HG03460 (cell line): Measurements from ENCODE around the gene SALL4.
"Not testable (repeated sequence)": the region's sequence is repeated elsewhere in the genome, so short reads cannot be mapped to it uniquely, and the experiment has no call there.

Experiments
- ATAC-seq: cut with Tn5 transposase; IDR thresholded peaks from one replicate; pipeline ENCODE4 v1.9.1; 2021; ENCODE audit not compliant: unreplicated experiment

Gene SALL4

DNA sequence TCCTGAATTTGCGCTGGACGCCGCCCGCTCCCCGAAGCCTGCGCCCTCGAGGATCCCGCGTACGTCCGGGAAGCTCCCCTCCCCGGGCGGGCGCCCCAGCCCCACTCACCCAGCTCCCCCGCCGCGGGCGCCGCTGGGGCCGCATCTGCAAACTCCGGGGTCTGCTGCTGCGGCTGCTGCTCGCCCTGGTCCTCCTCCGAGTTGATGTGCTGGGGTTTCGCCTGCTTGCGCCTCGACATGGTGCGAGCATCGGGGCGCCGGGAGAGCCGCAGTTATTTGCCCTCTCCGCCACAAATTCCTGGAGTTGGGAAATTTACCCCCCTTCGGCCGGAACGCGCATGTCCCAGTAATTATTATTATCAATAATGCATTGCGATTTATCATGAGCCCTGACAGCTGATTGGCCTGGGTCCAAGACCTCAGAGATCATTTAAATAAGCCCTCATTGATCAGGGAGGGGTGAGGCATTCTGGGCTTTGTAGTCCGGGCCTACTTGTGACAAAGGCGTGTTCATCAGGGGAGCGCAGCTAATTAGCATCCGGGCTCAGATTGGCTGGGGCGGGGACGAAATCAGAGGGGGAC lies at the start of gene SALL4:
Gene SALL4, minus strand, starts transcription at position 352 of the 582 bp plus-strand sequence. Its CDS starts 113 bp downstream, at position 239.
- no peak for ATAC-seq

DNA sequence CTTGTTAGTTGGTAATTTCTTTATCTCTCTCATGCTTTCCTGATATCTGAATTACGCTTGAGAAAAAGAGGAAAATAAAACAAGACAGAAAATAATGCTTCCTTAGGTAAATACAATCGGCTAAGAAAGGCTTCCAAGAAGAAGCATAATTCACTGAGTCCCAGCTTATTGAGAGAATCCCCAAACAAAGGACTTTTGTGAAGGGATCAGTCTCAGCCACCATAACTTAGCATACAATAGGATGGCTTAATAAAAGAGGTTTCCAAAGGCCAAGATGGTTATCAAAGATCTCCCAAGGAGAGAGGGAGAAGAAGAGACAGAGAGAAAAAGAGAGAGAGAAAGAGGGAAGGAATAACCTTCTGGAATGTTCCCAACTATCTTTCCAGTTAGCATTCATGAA lies 46.0 kb upstream of the SALL4 start:
- no peak for ATAC-seq

DNA sequence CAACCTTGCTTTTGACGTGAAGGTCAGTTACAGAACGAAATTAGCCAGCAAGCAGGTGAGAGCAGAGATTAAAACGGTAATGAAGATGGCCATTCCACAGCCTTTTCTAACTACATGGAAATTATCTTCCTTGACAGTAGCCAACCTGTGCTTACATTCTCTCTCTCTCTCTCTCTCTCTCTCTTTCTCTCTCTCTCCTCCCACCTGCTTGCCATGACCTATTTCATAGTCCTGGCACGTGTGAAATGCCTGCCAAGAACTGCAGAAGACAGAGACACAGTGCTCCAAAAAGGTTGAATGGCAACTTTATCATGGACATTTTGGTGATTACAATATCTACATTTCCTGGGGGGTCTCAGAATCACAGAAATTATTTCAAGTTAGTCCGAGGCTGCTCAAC lies 38.5 kb upstream of the SALL4 start:
- ATAC-seq, result no peak

DNA sequence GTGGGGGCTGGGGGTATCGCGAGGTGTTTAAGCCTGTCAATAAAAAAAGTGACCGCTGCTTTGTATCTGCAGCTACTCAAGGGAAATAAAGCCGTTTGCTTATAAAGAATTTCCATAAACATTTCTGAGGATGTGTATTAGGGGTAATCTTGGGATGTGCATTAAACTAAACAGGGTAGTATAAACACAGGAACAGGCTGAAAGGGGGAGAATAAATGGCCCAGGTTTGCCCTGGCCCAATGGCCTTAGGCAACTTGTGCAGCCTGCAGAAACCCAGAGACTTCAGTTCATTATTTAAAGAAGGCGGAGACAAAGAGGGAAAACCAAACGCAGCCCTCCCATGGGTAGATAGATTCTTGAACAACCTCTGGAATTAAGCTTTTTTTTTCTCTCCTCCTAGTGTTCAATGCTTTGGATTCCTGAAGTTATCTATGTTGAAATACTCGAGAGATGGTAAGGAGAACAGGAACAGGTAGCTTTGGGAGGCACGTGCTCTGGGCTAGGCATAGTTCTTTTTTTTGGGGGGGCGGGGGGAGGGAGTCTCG lies 35.6 kb upstream of the SALL4 start:
- no peak for ATAC-seq

DNA sequence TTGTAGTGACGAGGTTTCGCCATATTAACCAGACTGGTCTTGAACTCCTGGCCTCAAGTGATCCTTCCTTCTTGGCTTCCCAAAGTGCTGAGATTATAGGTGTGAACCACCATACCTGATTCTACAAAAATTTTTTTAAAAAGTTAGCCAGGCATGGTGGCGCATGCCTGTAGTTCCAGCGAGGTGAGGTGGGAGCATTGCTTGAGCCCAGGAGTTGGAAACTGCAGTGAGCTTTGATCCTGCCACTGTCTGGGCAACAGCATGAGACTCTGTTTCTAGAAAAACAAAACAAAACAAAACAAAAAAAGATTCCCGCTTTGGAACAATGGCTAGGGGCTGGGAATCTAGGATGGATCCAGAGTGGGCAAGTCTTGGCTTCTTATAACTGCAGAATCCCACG lies 35.1 kb upstream of the SALL4 start:
- no peak for ATAC-seq

DNA sequence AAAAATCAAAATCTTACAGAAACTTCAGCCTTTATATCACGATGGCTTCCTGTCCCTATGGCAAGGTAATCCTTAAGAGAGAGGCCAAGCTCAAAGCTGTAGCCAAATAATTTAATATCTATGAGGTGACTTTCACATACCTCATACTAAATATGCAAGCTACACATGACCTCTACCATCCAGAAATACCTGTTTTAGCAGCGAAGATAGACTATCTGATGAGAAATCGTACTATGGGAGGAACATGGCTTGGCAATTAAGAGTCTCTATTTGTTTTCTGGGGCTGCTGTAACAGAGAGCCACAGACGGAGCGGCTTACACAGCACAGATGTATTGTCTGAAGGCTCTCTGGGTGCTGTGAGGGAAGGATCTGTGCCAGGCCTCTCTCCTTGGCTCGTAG lies 31.0 kb upstream of the SALL4 start:
- no peak for ATAC-seq

DNA sequence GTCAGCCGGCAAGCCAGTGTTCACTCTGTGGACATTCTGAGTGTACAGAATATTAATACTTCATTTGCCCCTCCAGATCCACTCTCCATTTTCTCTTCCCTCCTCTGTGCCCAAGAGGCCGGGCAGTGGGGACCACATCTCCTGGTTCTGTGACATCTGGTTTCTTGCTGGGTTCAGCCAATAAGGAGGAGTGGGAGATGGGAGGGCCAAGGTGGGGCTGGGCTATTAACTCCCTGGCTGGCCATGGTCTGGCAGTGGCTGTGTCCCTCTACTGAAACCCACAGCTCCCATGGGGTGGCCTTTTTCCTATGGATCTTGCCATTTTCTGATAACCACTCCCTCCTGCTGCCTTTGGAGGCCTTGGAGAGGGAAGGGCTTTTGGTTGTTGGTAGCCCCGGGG lies 30.0 kb upstream of the SALL4 start:
- no peak for ATAC-seq

DNA sequence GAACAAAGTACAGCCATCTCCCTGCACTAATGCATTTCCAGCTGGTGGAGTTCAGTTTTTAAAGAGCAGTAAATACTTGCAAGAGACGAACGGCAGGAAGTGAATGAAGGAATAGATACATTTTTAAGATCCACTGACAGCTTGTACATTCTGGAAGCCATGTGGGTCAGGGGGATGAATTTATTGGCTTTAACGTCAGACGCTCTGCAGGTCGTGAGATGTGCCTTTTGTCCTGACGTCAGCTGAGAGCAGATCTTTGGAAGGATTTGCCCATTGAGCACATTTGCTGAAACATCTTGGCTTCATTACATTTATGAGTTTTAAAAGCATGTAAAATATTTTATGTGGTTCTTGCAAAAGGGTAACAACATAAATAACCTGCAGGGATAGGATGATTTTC lies 29.5 kb upstream of the SALL4 start:
- no peak for ATAC-seq

DNA sequence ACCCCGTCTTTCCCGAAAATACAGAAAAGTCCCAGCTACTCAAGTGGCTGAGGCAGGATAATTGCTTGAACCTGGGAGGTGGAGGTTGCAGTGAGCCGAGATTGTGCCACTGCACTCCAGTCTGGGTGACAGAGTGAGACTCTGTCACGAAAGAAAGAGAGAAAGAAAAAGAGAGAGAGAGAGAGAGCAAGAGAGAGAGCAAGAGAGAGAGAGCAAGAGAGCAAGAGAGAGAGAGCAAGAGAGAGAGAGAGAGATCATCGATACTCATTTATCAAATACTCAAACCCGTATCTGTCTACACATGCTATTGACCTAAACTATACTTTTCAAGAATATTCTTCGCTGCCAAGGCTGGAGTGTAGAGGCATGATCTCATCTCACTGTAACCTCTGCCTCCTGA lies 28.2 kb upstream of the SALL4 start:
- no peak for ATAC-seq

DNA sequence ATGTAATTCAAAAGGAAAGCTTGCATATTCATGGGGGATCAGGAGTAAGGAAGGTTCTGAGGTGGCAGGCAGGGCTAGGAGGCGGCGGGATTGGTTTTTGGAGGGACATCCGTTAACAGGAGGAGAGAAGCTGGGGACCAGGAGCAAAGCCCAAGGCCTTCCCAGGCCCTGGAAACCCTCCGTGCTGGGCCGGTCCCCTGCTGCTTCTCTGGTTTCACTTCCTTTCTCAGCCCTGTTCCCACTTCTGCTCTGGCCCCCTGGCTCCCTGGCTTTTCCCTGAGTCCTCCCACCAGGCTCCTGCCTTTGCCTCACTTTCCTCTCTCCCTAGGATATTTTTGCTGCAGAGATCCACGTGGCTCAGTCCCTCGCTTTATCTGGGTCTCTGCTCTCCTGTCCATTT lies 26.4 kb upstream of the SALL4 start:
- ATAC-seq, result no peak

DNA sequence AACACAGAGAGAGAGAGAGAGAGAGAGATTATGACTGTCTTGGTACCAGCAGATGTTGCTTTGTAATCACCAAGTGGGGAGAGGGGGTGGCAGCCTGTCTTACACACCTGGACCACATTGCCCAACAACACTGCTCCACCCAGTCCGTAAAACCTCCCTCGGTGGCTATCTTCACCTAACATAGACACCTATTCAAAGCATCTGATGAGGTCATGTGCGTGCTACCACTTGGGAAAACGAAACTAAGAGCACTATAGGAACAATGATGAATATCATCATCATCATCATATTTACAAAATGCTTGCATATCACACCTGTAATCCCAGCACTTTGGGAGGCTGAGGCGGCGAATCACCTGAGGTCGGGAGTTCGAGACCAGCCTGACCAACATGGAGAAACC lies 24.1 kb upstream of the SALL4 start:
- ATAC-seq, result no peak

DNA sequence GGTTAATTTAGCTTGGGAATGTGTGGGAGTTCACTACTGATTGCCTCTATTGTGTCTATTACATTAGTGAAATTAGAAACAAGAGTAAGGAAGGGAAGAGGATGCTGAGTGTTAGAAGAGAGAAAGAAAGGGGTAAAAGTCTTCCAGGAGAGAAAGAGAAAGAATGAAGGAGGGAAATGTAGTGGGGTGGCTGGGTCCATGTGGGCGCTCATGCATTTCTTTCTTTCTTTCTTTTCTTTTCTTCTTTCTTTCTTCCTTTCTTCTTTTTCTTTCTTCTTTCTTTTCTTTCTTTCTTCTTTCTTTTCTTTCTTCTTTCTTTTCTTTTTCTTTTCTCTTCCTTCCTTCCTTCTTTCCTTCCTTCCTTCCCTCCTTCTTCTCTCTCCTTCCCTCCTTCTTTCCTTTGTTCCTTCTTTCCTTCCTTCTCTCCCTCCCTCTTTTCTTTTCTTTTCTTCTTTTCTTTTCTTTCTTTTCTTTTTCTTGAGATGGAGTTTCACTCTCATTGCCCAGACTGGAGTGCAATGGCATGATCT lies 16.2 kb upstream of the SALL4 start:
- ATAC-seq, result no peak

DNA sequence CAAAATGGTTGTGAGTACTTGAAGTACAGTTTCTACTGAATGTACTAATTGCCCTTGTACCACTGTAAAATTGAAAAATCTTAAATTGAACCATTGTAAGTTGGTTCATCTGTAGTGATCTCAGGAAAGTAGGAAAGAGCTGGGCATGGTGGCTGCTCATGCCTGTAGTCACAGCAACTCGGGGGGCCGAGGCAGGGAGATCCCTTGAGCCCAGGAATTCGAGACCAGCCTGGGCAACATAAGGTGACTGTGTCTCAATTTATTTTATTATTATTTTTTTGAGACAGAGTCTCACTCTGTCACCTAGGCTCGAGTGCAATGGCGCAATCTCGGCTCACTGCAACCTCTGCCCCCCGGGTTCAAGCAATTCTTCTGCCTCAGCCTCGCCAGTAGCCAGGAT lies 14.5 kb upstream of the SALL4 start:
- not testable (repeated sequence) for ATAC-seq

DNA sequence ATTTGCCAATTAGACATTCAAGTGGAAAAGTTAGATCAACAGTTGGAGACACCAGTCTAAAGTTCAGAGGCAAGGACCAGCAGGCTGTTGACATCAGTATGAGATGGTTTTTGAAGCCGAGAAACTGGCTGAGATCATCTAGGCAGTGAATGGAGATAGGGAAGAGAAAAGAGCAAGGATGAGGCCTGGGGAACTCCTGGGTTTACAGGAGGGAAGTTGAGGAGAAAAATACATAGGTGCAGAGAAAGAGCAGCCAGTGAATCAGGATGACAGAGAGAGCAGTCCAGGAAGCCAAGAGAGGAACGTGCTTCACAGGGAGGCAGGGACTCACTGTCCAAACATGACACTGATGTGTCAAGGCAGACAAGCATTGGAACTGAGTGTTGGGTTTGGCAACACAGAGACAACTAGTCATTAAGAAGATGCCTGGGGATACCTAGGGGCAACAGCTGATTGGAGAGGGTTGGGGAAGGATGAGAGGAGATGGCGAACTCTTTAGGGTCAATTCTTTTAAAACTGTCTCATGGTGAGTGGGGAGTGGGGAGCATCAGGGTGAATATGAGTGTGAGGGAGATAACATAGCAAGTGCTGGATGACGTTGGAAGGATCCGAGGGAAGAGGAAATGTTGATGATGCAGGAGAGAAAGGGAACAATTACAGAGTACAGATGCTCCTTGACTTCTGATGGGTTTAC lies 13.2 kb upstream of the SALL4 start:
- ATAC-seq, result no peak

DNA sequence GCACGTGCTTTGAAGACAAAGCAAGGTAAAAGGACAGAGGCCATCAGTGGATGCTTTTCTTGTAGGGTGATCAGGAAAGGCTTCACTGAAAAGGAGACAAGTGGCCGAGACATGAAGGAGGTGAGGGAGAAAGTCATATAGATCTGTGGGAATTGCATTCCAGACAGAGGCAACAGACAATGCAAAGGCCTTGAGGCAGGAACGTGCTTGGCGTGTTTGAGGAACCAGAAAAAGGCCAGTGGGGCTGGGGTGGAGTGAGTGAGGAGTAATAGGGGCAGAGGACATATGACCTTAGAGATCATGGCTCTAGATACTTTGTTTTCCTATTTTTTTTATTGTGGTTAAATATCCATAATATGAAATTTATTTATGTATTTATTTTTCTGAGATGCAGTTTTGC lies 10.5 kb upstream of the SALL4 start:
- no peak for ATAC-seq

DNA sequence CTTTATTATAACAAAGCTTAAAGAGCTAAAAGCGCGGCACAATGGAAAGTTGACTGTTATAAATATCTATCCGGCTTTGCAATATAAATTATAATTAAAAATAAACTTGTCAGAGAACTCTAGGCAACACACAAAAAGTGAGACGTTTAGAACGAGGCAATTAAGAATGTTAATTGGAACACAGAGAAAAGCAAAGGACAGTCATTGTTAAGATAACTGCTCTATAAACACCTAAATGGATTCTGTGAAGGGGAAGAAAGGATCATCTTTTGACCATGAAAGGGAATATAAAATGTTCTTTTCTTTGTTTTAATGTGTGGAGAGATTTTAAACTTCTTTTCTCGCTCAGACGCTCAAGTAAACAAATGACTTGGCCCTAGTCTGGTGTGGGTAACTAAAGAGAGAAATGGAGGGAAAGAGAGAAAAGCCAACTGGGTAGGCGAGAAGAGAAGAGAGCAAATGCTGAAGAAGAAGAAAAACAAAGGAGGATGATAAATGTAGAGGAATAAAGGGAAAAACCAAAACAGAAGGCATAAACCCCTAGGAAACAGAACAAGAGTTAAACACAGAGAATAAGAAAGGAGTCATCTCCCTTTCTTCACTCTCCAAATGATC lies 9.3 kb upstream of the SALL4 start:
- no peak for ATAC-seq

DNA sequence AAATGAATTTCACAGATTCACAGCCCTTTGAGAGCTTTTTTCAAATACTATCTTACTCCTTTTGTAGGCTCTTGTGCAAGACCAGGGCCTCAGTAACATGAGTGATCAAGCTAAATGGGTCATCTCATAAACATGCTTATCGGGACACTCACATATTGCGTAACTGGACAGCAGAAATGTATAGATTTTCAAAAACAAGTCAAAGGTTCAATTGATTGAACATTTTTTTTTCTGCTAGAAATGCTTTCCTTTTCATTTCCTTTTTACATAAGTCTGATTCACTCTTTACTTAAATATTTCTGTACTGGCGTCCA lies 8.7 kb upstream of the SALL4 start:
- no peak for ATAC-seq

DNA sequence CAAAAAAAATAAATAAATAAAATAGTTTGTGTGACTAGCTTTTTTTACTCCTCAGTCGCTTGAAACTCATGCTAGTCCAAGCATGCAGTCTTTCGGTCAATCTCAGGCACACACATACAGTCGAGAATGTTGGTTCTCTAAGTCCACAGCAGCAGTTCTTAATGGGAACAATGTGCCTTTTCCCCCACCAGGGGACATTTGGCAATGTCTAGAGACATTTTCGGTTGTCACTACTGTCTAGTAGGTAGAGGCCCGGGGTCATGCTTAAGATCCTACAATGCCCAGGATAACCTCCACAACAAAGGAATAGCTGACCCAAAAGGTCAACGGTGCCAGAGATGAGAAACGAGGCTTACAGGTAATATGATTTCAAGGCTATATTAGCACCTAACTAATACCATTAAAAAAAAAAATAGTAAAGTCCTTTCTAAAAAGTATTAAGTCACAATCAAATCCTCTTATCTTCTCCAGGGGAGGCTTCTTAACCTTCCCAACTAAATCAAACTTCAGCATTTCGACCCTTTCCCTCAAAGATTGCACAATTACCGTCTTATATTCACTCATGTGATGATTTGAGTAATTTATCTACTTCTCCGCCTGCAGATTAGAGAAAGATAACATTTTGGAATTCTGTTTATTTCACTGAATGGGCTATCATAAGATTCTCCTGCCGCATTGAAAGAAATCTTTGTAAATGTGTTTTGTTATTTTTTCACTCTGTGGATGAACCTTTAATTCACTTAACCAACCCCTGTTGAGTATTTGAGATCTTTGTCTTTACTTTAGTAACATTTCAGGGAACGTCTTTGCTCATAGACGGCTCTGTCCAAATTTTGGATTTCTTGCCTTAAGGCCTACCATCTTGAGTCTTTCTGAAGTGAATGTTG lies 8.1 kb upstream of the SALL4 start:
- no peak for ATAC-seq

DNA sequence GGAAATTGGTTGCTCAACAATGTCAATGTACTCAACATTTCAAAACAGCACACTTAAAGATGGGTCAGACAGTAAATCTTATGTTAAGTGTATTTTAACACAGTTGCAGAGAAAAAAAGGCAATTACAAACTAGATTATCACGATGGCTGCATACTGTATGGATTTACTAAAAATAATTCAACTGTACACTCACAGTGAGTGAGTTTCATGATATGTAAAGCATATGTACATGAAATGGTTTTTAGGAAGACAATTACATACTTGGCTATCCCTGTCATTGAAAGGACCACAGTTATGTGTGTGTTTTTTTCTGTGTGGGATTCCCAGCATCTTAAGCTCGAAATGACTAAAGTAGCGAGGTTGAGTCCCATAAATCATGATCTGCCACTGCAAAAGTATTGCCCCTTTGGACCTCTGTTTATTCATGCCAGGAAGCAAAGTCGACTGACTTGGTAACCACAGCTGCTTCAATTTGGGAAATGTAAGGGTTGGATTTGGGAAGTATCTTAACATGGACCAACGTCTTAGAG lies 5.5 kb upstream of the SALL4 start:
- no peak for ATAC-seq

DNA sequence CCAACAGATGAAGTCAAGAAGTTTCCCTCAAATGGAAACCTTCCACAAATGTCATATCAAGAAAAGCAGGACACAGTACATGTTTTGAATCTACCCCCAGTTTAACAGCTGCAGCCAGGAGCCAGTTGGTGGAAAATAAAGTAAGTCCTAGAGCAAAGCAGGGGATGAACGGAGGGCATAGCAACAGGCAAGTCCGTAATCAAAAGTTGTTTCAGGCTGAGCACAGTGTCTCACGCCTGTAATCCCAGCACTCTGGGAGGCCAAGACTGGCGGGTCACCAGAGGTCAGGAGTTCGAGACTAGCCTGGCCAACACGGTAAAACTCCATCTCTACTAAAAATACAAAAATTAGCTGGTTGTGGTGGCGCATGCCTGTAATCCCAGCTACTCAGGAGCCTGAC lies 2.4 kb upstream of the SALL4 start:
- no peak for ATAC-seq
